A673 (cell line): ENCODE measurements around the gene HK2. TPM values are rescaled to one million over a fixed set of nuclear protein-coding genes. Genes with fewer than 3 reads are reported as not detected.

Experiments used
- BruUV-seq: library from RNA; stranded (reverse); fragments of 400-500 nt; replicated peaks from 2 replicates; lab custom pipeline; 2021; lab: Mats Ljungman, UMichigan
- CTCF ChIA-PET: fragments of 300-600 bp; sonication (Branson Sonifier 250); formaldehyde crosslinking; loops from one replicate; lab custom pipeline; 2022; ENCODE audit warnings: antibody characterized with exemption; lab: Charles Lee
- POLR2A ChIA-PET: fragments of 300-600 bp; sonication (Branson Sonifier 250); formaldehyde crosslinking; loops from one replicate; lab custom pipeline; 2022; ENCODE audit warnings: antibody characterized with exemption; ENCODE audit not compliant: low non-redundant PET; lab: Charles Lee
- DNase-seq: peaks from one replicate; pipeline ENCODE4 v3.0.0-alpha.2; 2015; ENCODE audit warnings: low spot score
- H3K27ac ChIP-seq: fragments of 200-600 bp; sonication (generic); 2 replicates; pipeline ENCODE4 v1.5.1; 2016; ENCODE audit warnings: mixed run types, low read depth, mild to moderate bottlenecking, mixed read lengths, antibody characterized with exemption, low read length; ENCODE audit not compliant: poor library complexity, severe bottlenecking
- H3K27me3 ChIP-seq: fragments of 200-600 bp; sonication (generic); replicated peaks from 2 replicates; pipeline ENCODE4 v1.6.1; 2017; ENCODE audit warnings: mixed run types, low read depth, mild to moderate bottlenecking, mixed read lengths, antibody characterized with exemption, low read length; ENCODE audit not compliant: insufficient read depth, poor library complexity
- H3K36me3 ChIP-seq: fragments of 200-600 bp; sonication (generic); 2 replicates; pipeline ENCODE4 v1.6.1; 2016; ENCODE audit warnings: mixed run types, mild to moderate bottlenecking, mixed read lengths, antibody characterized with exemption, low read length; ENCODE audit not compliant: insufficient read depth, poor library complexity, severe bottlenecking
- H3K4me1 ChIP-seq: fragments of 200-600 bp; sonication (generic); 2 replicates; pipeline ENCODE4 v1.6.1; 2017; ENCODE audit warnings: mixed run types, mild to moderate bottlenecking, mixed read lengths, antibody characterized with exemption, low read length; ENCODE audit not compliant: insufficient read depth, poor library complexity, severe bottlenecking
- H3K4me3 ChIP-seq: fragments of 200-600 bp; sonication (generic); 2 replicates; pipeline ENCODE4 v1.5.1; 2016; ENCODE audit warnings: low read depth, mixed run types, mild to moderate bottlenecking, mixed read lengths, low read length; ENCODE audit not compliant: poor library complexity, severe bottlenecking
- H3K9me3 ChIP-seq: fragments of 200-600 bp; sonication (generic); 2 replicates; pipeline ENCODE4 v1.6.1; 2016; ENCODE audit warnings: mixed run types, low read depth, mild to moderate bottlenecking, mixed read lengths, antibody characterized with exemption, low read length; ENCODE audit not compliant: poor library complexity, severe bottlenecking
- EZH2 ChIP-seq: fragments of 200-600 bp; sonication (generic); IDR thresholded peaks from 2 replicates; pipeline ENCODE4 v1.6.1; 2017; ENCODE audit warnings: borderline replicate concordance, low read depth, mild to moderate bottlenecking, mixed read lengths, antibody characterized with exemption, low read length; ENCODE audit not compliant: poor library complexity, severe bottlenecking
- intact Hi-C: fragments of 100-400 bp; cut with micrococcal nuclease; formaldehyde crosslinking; loops from one replicate; pipeline ENCODE4 v1.10.0; 2022; ENCODE audit not compliant: unreplicated experiment
- total RNA-seq: library from RNA; stranded (reverse); gene quantifications from 2 replicates; pipeline ENCODE4 v1.2.3, GENCODE V29; 2021
- TF ChIP-seq, protein P1 (sequence below): fragments of 300-800, 200-600 bp; sonication (generic); conservative IDR thresholded peaks from 2 replicates; pipeline ENCODE4 v1.5.1; 2017; ENCODE audit warnings: low read depth, mild to moderate bottlenecking, antibody characterized with exemption, low read length, moderate library complexity, mixed read lengths

The HK2 gene
- total RNA-seq, 1 experiment from 2014 or later: 42.6 TPM

DNA sequence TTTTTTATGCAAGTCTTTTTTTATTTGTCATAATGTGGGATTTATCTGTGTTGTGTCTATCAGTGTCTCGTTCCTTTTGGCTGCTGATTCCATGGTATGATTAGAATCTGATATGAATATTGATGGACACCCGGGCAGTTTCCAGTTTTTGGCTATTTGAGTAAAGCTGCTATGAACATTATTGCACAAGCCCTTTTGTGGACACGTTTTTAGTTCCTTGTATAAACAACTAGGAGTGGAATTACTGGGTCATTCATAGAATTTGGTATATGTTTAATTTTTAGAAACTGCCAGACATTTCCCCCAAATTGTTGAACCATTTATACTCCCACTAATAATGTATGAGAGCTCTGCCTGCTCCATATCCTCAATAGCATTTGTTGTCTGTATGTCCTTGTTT is 26.6 kb downstream of the HK2 start:
- Histone ChIP-seq H3K36me3 (peaks cover 7% of the 10 kb centered on the region), H3K4me3 (no peak overlapping the region), H3K9me3 (no peaks in the 10 kb centered on the region), H3K27ac (no peak overlapping the region), H3K27me3 (no peaks in the 10 kb centered on the region), H3K4me1 (peaks cover 18% of the 10 kb centered on the region)
- TF ChIP-seq EZH2: no peak
- TF ChIP-seq, protein P1, sequence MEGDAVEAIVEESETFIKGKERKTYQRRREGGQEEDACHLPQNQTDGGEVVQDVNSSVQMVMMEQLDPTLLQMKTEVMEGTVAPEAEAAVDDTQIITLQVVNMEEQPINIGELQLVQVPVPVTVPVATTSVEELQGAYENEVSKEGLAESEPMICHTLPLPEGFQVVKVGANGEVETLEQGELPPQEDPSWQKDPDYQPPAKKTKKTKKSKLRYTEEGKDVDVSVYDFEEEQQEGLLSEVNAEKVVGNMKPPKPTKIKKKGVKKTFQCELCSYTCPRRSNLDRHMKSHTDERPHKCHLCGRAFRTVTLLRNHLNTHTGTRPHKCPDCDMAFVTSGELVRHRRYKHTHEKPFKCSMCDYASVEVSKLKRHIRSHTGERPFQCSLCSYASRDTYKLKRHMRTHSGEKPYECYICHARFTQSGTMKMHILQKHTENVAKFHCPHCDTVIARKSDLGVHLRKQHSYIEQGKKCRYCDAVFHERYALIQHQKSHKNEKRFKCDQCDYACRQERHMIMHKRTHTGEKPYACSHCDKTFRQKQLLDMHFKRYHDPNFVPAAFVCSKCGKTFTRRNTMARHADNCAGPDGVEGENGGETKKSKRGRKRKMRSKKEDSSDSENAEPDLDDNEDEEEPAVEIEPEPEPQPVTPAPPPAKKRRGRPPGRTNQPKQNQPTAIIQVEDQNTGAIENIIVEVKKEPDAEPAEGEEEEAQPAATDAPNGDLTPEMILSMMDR: no peak
- no TSS peak for BruUV-seq
- DNase-seq: no peak
- ChIA-PET CTCF (no interaction called here), POLR2A (no interaction called here)
- intact Hi-C loops: no loop called here

DNA sequence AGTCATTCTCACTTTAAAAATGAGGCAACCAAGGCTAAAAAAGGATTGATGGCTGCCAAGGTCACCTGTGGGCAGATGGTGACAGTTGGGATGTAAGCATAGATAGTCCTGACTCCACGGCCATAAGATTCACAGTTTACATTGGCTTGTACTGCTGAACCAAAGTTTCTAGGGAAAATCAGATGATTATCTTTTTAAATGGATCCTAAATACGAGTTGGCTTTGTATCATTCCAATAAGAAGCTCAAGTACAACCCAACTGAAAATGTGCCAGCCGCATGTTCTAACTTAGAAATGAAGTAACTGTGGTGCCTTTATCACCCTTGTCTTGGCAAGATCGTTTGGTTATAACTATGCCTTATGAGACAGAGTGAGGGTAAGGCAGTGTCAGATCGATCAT is 27.6 kb downstream of the HK2 start:
- TF ChIP-seq EZH2: no peak
- TF ChIP-seq, protein P1: no peak
- ChIA-PET CTCF (no interaction called here), POLR2A (no interaction called here)
- Histone ChIP-seq H3K9me3 (no peaks in the 10 kb centered on the region), H3K4me3 (no peak overlapping the region), H3K4me1 (peaks cover 19% of the 10 kb centered on the region), H3K36me3 (peaks cover 6% of the 10 kb centered on the region), H3K27me3 (no peaks in the 10 kb centered on the region), H3K27ac (no peak overlapping the region)
- intact Hi-C loops: no loop called here
- BruUV-seq: no TSS peak
- DNase-seq: no peak

DNA sequence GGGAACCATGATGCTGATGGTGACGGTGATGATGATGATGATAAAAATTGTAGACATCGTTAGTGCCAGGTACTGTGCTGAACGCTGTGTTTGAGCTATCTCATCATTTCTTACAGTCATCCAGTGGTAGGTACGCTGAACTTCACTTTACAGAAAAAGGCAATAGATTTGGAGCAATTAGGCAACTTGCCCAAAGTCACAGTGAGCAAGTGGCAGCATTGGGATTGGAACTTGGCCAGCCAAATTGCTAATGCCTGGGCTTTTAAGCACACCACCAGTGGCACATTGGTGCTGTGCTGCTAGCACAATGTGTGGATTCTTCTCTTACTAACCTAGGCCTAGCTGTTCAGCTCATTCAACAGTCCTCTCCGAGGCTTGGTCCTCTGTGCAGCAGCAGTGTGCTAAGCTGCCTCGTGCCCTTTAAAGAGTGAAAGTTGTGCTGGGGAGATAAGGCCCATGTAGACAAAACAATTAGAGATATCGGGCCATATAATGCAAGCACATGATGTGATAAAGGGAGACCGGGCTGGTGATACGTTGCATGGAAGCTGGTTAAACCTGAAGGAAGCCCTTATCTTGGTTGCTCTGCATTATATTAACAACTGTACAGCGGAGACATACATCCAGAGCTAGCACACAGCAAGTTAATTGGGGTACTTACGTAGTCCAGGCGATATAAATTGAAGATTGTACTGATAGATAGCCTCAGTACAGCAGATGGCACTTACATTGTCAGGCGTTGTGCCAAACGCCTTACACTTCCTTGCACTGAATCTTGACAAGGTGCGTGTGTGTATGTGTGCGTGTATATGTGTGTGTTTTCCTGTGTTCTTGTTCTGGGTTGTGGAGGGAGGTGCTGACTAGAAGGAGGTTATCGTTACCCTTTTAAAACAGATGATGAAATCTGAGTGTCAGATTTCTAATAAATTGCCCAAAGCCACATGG is 28.4 kb downstream of the HK2 start:
- no peak overlapping the region for H3K4me3 ChIP-seq
- BruUV-seq: no TSS peak
- no peak for TF ChIP-seq EZH2
- TF ChIP-seq, protein P1: no peak
- intact Hi-C loops: no loop called here
- no peaks in the 10 kb centered on the region for H3K36me3 ChIP-seq
- peak; percentile 42 for DNase-seq
- ChIA-PET POLR2A (no interaction called here), CTCF (interaction anchor here (0.6 kb wide), 1 partner anchor 12 kb away, joined by 3 read pairs; no protein-coding TSS in a partner anchor)
- H3K27me3 ChIP-seq: no peaks in the 10 kb centered on the region
- no peaks in the 10 kb centered on the region for H3K9me3 ChIP-seq
- H3K27ac ChIP-seq: peak overlapping the region; percentile 64
- peaks cover 19% of the 10 kb centered on the region for H3K4me1 ChIP-seq
